ENCODE measurements around the gene WDR64.

Gene WDR64

GRCh38 chr1:241696172-241696814 lies 44.2 kb downstream of the WDR64 start:
- Histone ChIP-seq H3K79me2 (ENCODE audit: insufficient read depth, low read length) (no peaks in the 10 kb centered on the region), H3K4me3 (ENCODE audit: low read depth, low read length, poor library complexity, severe bottlenecking) (no peak overlapping the region), H3K9me3 (ENCODE audit: low read length) (no peaks in the 10 kb centered on the region), H3K27ac (ENCODE audit: low read depth, low read length, poor library complexity, severe bottlenecking) (no peak overlapping the region), H3K36me3 (ENCODE audit: insufficient read depth, low read length) (no peaks in the 10 kb centered on the region), H3K9ac (ENCODE audit: low read length) (no peak overlapping the region), H3K27me3 (ENCODE audit: insufficient read depth, low read length) (no peaks in the 10 kb centered on the region), H3K4me1 (ENCODE audit: insufficient read depth, low read length, severe bottlenecking) (no peaks in the 10 kb centered on the region), H2AFZ (ENCODE audit: low read length) (no peak overlapping the region), H3K9me2 (ENCODE audit: low read depth, low read length) (no peaks in the 10 kb centered on the region), H3K4me2 (ENCODE audit: low read length) (no peak overlapping the region), H4K20me1 (ENCODE audit: insufficient read depth, low read length) (no peaks in the 10 kb centered on the region), H3F3A (ENCODE audit: insufficient read depth, low read length) (no peaks in the 10 kb centered on the region)
- TF ChIP-seq CTCF (IDR thresholded peaks at IDR 0.05; ENCODE audit: low read length): no peak
- no peak for TF ChIP-seq EZH2 (IDR thresholded peaks at IDR 0.05; ENCODE audit: borderline replicate concordance, low read length)

- H3K9me2 ChIP-seq (ENCODE audit: low read depth, low read length): no peaks in the 10 kb centered on the region
- no peaks in the 10 kb centered on the region for H3K4me1 ChIP-seq (ENCODE audit: insufficient read depth, low read length, severe bottlenecking)
- no peaks in the 10 kb centered on the region for H4K20me1 ChIP-seq (ENCODE audit: insufficient read depth, low read length)
- no peak overlapping the region for H3K4me3 ChIP-seq (ENCODE audit: low read depth, low read length, poor library complexity, severe bottlenecking)
- no peaks in the 10 kb centered on the region for H3K27me3 ChIP-seq (ENCODE audit: insufficient read depth, low read length)
- no peaks in the 10 kb centered on the region for H3K79me2 ChIP-seq (ENCODE audit: insufficient read depth, low read length)
- TF ChIP-seq CTCF (IDR thresholded peaks at IDR 0.05; ENCODE audit: low read length) (no peak), EZH2 (IDR thresholded peaks at IDR 0.05; ENCODE audit: borderline replicate concordance, low read length) (no peak)
- no peaks in the 10 kb centered on the region for H3F3A ChIP-seq (ENCODE audit: insufficient read depth, low read length)
- no peak overlapping the region for H2AFZ ChIP-seq (ENCODE audit: low read length)
- H3K27ac ChIP-seq (ENCODE audit: low read depth, low read length, poor library complexity, severe bottlenecking): no peak overlapping the region
- no peaks in the 10 kb centered on the region for H3K36me3 ChIP-seq (ENCODE audit: insufficient read depth, low read length)
- H3K9me3 ChIP-seq (ENCODE audit: low read length): no peaks in the 10 kb centered on the region
- H3K4me2 ChIP-seq (ENCODE audit: low read length): no peak overlapping the region
- H3K9ac ChIP-seq (ENCODE audit: low read length): no peak overlapping the region
These were observed 44.9 kb downstream of the WDR64 start for GRCh38 chr1:241696815-241697639.

GRCh38 chr1:241697640-241698018 lies 45.5 kb downstream of the WDR64 start:
- no peaks in the 10 kb centered on the region for H3K4me1 ChIP-seq (ENCODE audit: insufficient read depth, low read length, severe bottlenecking)
- TF ChIP-seq CTCF (IDR thresholded peaks at IDR 0.05; ENCODE audit: low read length) (no peak), EZH2 (IDR thresholded peaks at IDR 0.05; ENCODE audit: borderline replicate concordance, low read length) (no peak)
- H3K79me2 ChIP-seq (ENCODE audit: insufficient read depth, low read length): no peaks in the 10 kb centered on the region
- no peaks in the 10 kb centered on the region for H3K9me3 ChIP-seq (ENCODE audit: low read length)
- H2AFZ ChIP-seq (ENCODE audit: low read length): no peak overlapping the region
- H3K9me2 ChIP-seq (ENCODE audit: low read depth, low read length): no peaks in the 10 kb centered on the region
- no peak overlapping the region for H3K9ac ChIP-seq (ENCODE audit: low read length)
- H3K4me3 ChIP-seq (ENCODE audit: low read depth, low read length, poor library complexity, severe bottlenecking): no peak overlapping the region
- H3F3A ChIP-seq (ENCODE audit: insufficient read depth, low read length): no peaks in the 10 kb centered on the region
- H4K20me1 ChIP-seq (ENCODE audit: insufficient read depth, low read length): no peaks in the 10 kb centered on the region
- no peaks in the 10 kb centered on the region for H3K36me3 ChIP-seq (ENCODE audit: insufficient read depth, low read length)
- H3K27ac ChIP-seq (ENCODE audit: low read depth, low read length, poor library complexity, severe bottlenecking): no peak overlapping the region
- no peak overlapping the region for H3K4me2 ChIP-seq (ENCODE audit: low read length)
- H3K27me3 ChIP-seq (ENCODE audit: insufficient read depth, low read length): no peaks in the 10 kb centered on the region
